Jurkat, Clone E6-1 (cell line): Measurements from ENCODE around the gene ALDOC.

ENCODE experiments used
- DNase-seq: peaks from one replicate; pipeline ENCODE4 v3.0.0-alpha.2; 2011; ENCODE audit warnings: low read depth, low spot score
- H3K4me3 ChIP-seq: 2 replicates; pipeline ENCODE4 v1.5.1; 2011; ENCODE audit warnings: mild to moderate bottlenecking, low read length, control low read depth, moderate library complexity

ALDOC gene

GRCh38 chr17:28540231-28540630 is 36.5 kb downstream of the ALDOC start:
- no peak overlapping the region for H3K4me3 ChIP-seq
- no peak for DNase-seq

GRCh38 chr17:28538296-28538895 is 38.3 kb downstream of the ALDOC start:
- DNase-seq, result no peak
- no peak overlapping the region for H3K4me3 ChIP-seq

GRCh38 chr17:28537219-28537610 is 39.5 kb downstream of the ALDOC start:
- DNase-seq, result no peak
- no peak overlapping the region for H3K4me3 ChIP-seq

GRCh38 chr17:28536532-28537218 is 40.0 kb downstream of the ALDOC start:
- DNase-seq, result no peak
- no peak overlapping the region for H3K4me3 ChIP-seq

- no peak overlapping the region for H3K4me3 ChIP-seq
- no peak for DNase-seq
These were observed 41.8 kb downstream of the ALDOC start for GRCh38 chr17:28534740-28535375.

- DNase-seq, result no peak
- H3K4me3 ChIP-seq, result no peak overlapping the region
These were observed 43.4 kb downstream of the ALDOC start for GRCh38 chr17:28533091-28533807.

- H3K4me3 ChIP-seq, result no peak overlapping the region
- no peak for DNase-seq
These were observed 44.4 kb downstream of the ALDOC start for GRCh38 chr17:28532050-28532960.

- no peak for DNase-seq
- H3K4me3 ChIP-seq, result no peak overlapping the region
These were observed 45.8 kb downstream of the ALDOC start for GRCh38 chr17:28530926-28531325.

- no peak for DNase-seq
These were observed 46.4 kb downstream of the ALDOC start for GRCh38 chr17:28530250-28530649.

GRCh38 chr17:28529013-28529400 is 47.7 kb downstream of the ALDOC start:
- no peak for DNase-seq
- H3K4me3 ChIP-seq, result no peak overlapping the region

More at GRCh38 chr17:28530250-28530649, 46.4 kb downstream of the ALDOC start:
- no peak overlapping the region for H3K4me3 ChIP-seq

- DNase-seq, result no peak
- no peak overlapping the region for H3K4me3 ChIP-seq
These were observed 48.2 kb downstream of the ALDOC start for GRCh38 chr17:28528327-28529012.

- DNase-seq, result no peak
These were observed 48.8 kb downstream of the ALDOC start for GRCh38 chr17:28527859-28528258.

GRCh38 chr17:28527181-28527681 is 49.5 kb downstream of the ALDOC start:
- no peak for DNase-seq
- no peak overlapping the region for H3K4me3 ChIP-seq

More at GRCh38 chr17:28527859-28528258, 48.8 kb downstream of the ALDOC start:
- H3K4me3 ChIP-seq, result no peak overlapping the region

GRCh38 chr17:28526381-28526780 is 50.3 kb downstream of the ALDOC start:
- no peak for DNase-seq
- no peak overlapping the region for H3K4me3 ChIP-seq

GRCh38 chr17:28524476-28525424 is 51.9 kb downstream of the ALDOC start:
- no peak for DNase-seq
- no peak overlapping the region for H3K4me3 ChIP-seq

GRCh38 chr17:28523876-28524275 is 52.8 kb downstream of the ALDOC start:
- no peak overlapping the region for H3K4me3 ChIP-seq
- DNase-seq, result no peak

- DNase-seq, result no peak
- H3K4me3 ChIP-seq, result no peak overlapping the region
These were observed 53.5 kb downstream of the ALDOC start for GRCh38 chr17:28523186-28523585.
